PC-9 (cell line): ENCODE measurements around the gene HSPBP1.

Source experiments
- CTCF ChIP-seq: fragments of 200-600 bp; sonication (generic); conservative IDR thresholded peaks from 2 replicates; pipeline ENCODE4 v1.6.1; 2017; ENCODE audit warnings: mixed run types, antibody characterized with exemption, mild to moderate bottlenecking, moderate library complexity
- EZH2 ChIP-seq: fragments of 200-600 bp; sonication (generic); IDR thresholded peaks from 2 replicates; pipeline ENCODE4 v1.8.0; 2017; ENCODE audit warnings: antibody characterized with exemption, low read depth

- TF ChIP-seq CTCF: no peak
- TF ChIP-seq EZH2: no peak
Measured at GRCh38 chr19:55261671-55262126, 18.2 kb downstream of the HSPBP1 start.
